UCSD-AML1 (cell line): Measurements from ENCODE around the gene ATL2.
"Not testable (repeated sequence)": the region's sequence is repeated elsewhere in the genome, so short reads cannot be mapped to it uniquely, and the experiment has no call there.

Experiments
- DNase-seq: peaks from one replicate; lab custom pipeline; 2025; ENCODE audit not compliant: unreplicated experiment; lab: John Stamatoyannopoulos, UW

The ATL2 gene

GRCh38 chr2:38336621-38337020, 40.5 kb downstream of the ATL2 start:
- DNase-seq, result no peak

GRCh38 chr2:38330754-38331153, 46.3 kb downstream of the ATL2 start:
- no peak for DNase-seq

GRCh38 chr2:38327580-38327979, 49.5 kb downstream of the ATL2 start:
- no peak for DNase-seq

- DNase-seq, result no peak
Observed at GRCh38 chr2:38323623-38324022, 53.5 kb downstream of the ATL2 start.

GRCh38 chr2:38322224-38322914, 54.7 kb downstream of the ATL2 start:
- DNase-seq, result no peak

- DNase-seq, result not testable (repeated sequence)
Observed at GRCh38 chr2:38319240-38319639, 57.8 kb downstream of the ATL2 start.

GRCh38 chr2:38317725-38318124, 59.3 kb downstream of the ATL2 start:
- no peak for DNase-seq

- DNase-seq, result no peak
Observed at GRCh38 chr2:38315707-38316333, 61.3 kb downstream of the ATL2 start.

GRCh38 chr2:38308821-38309220, 68.3 kb downstream of the ATL2 start:
- DNase-seq, result no peak

- DNase-seq, result no peak
Observed at GRCh38 chr2:38301969-38302702, 74.9 kb downstream of the ATL2 start.

- no peak for DNase-seq
Observed at GRCh38 chr2:38301340-38301968, 75.6 kb downstream of the ATL2 start.

- no peak for DNase-seq
Observed at GRCh38 chr2:38298539-38298938, 78.5 kb downstream of the ATL2 start.

- no peak for DNase-seq
Observed at GRCh38 chr2:38296197-38296780, 80.8 kb downstream of the ATL2 start.

GRCh38 chr2:38294597-38294996, 82.5 kb downstream of the ATL2 start:
- no peak for DNase-seq

GRCh38 chr2:38293152-38293865, 83.8 kb downstream of the ATL2 start:
- DNase-seq, result no peak

GRCh38 chr2:38290332-38290731, 86.7 kb downstream of the ATL2 start:
- DNase-seq, result no peak

GRCh38 chr2:38284971-38285370, 92.1 kb downstream of the ATL2 start:
- DNase-seq, result no peak

- DNase-seq, result no peak
Observed at GRCh38 chr2:38281095-38281742, 95.9 kb downstream of the ATL2 start.

GRCh38 chr2:38279201-38279600, 97.9 kb downstream of the ATL2 start:
- no peak for DNase-seq

- not testable (repeated sequence) for DNase-seq
Observed at GRCh38 chr2:38278117-38278438, 99.0 kb downstream of the ATL2 start.
